ENCODE results near the gene MARK3.

DNA sequence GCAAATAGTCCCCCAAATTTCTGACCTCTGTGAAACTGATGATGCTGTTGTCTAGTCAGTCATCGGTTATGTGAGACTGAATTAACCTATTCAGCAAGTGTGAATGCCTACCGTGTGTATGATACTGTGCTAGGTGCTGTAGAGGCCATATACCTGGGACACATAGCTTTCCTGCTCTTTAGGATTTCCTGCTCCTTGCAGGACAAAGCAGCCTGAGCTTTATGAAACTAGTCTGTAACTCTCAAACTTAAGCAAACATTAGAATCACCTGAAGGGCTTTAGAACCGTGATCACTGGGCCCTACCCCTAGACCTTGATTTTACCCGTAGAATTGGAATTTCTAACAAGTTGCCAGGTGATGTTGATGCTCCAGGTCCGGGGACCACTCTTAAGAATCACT is 6.9 kb downstream of the MARK3 start:
- TF ChIP-seq EP300 (IDR thresholded peaks at IDR 0.05; ENCODE audit: borderline replicate concordance in 1 of 2, control insufficient read depth in 1 of 2, low read depth in 2 of 2, low read length in 2 of 2) (no peak), NR2C1 (IDR thresholded peaks at IDR 0.05) (no peak)

Data from GM12878 (cell line).